Transverse colon (tissue), 4 donors: Measurements from ENCODE around the gene ATP5PF.

ENCODE experiments used
- CTCF ChIP-seq, 5 experiments: fragments of 200-600 bp in 3 of 5; fragments of 450-650 bp in 2 of 5; sonication (generic) in 3 of 5; IDR thresholded peaks; 1 replicate in 2 of 5; 2 replicates in 3 of 5; pipeline ENCODE4 v1.5.1; 2016 to 2017; ENCODE audit warnings: antibody characterized with exemption in 5 of 5, inconsistent platforms in 3 of 5, mild to moderate bottlenecking in 2 of 5, moderate library complexity in 1 of 5
- POLR2A ChIP-seq: fragments of 450-650 bp; IDR thresholded peaks from one replicate; pipeline ENCODE4 v1.6.1; 2016; ENCODE audit warnings: antibody characterized with exemption, mild to moderate bottlenecking, moderate library complexity
- POLR2AphosphoS5 ChIP-seq, 3 donors: sonication (generic); formaldehyde crosslinking; IDR thresholded peaks; one replicate each; pipeline ENCODE4 v1.6.1; 2016; ENCODE audit warnings: antibody characterized with exemption in 3 of 3

GRCh38 chr21:25717491-25718147 lies 17.1 kb downstream of the ATP5PF start:
- TF ChIP-seq CTCF (IDR thresholded peaks at IDR 0.05) (no peak), POLR2AphosphoS5 (IDR thresholded peaks at IDR 0.05) (no peak), POLR2A (no peak)
